RWPE2 (cell line): ENCODE data around the gene MACROD2.

Experiments used
- ATAC-seq: fragments of 200-7000 bp; cut with Tn5 transposase; 3 replicates; pipeline ENCODE4 v1.9.1; 2021; ENCODE audit warnings: low read depth
- DNase-seq: peaks from one replicate; pipeline ENCODE4 v3.0.0-alpha.2; 2020; ENCODE audit warnings: low spot score
- H3K27ac ChIP-seq: fragments of 450-650 bp; 2 replicates; pipeline ENCODE4 v1.5.1; 2017; ENCODE audit warnings: mild to moderate bottlenecking; ENCODE audit not compliant: poor library complexity, severe bottlenecking
- H3K27me3 ChIP-seq: fragments of 250-450 bp; sonication (Bioruptor Pico); 2 replicates; pipeline ENCODE4 v1.5.1; 2021; ENCODE audit warnings: mild to moderate bottlenecking, moderate library complexity; ENCODE audit not compliant: insufficient read depth, poor library complexity, severe bottlenecking
- H3K36me3 ChIP-seq: fragments of 250-450 bp; sonication (Bioruptor Pico); 2 replicates; pipeline ENCODE4 v1.5.1; 2020; ENCODE audit warnings: low read depth, mild to moderate bottlenecking, moderate library complexity
- H3K4me1 ChIP-seq: fragments of 250-450 bp; sonication (Bioruptor Pico); 2 replicates; pipeline ENCODE4 v1.5.1; 2021; ENCODE audit warnings: mild to moderate bottlenecking, moderate library complexity; ENCODE audit not compliant: insufficient read depth, poor library complexity, severe bottlenecking
- H3K4me3 ChIP-seq: fragments of 250-450 bp; sonication (Bioruptor Pico); 2 replicates; pipeline ENCODE4 v1.5.1; 2021; ENCODE audit warnings: mild to moderate bottlenecking, moderate library complexity; ENCODE audit not compliant: severe bottlenecking
- H3K9me3 ChIP-seq: fragments of 250-450 bp; sonication (Bioruptor Pico); 2 replicates; pipeline ENCODE4 v1.5.1; 2021; ENCODE audit warnings: mild to moderate bottlenecking, moderate library complexity; ENCODE audit not compliant: severe bottlenecking
- CTCF ChIP-seq: fragments of 450-650 bp; IDR thresholded peaks from one replicate; pipeline ENCODE4 v1.5.1; 2017; ENCODE audit warnings: mild to moderate bottlenecking, moderate library complexity; ENCODE audit not compliant: poor library complexity, severe bottlenecking

Gene MACROD2

GRCh38 chr20:16049529-16050093 lies 2054.3 kb downstream of the MACROD2 start:
- no peaks in the 10 kb centered on the region for H3K27me3 ChIP-seq
- H3K9me3 ChIP-seq: no peaks in the 10 kb centered on the region
- no peak overlapping the region for H3K4me3 ChIP-seq
- ATAC-seq: no peak
- H3K36me3 ChIP-seq: no peaks in the 10 kb centered on the region
- no peaks in the 10 kb centered on the region for H3K4me1 ChIP-seq
- H3K27ac ChIP-seq: no peak overlapping the region
- DNase-seq: no peak
- no peak for TF ChIP-seq CTCF

GRCh38 chr20:16050366-16050765 lies 2055.1 kb downstream of the MACROD2 start:
- no peak for ATAC-seq
- H3K4me1 ChIP-seq: no peaks in the 10 kb centered on the region
- no peak overlapping the region for H3K4me3 ChIP-seq
- TF ChIP-seq CTCF: no peak
- H3K9me3 ChIP-seq: no peaks in the 10 kb centered on the region
- no peaks in the 10 kb centered on the region for H3K36me3 ChIP-seq
- DNase-seq: no peak
- no peak overlapping the region for H3K27ac ChIP-seq
- no peaks in the 10 kb centered on the region for H3K27me3 ChIP-seq

- TF ChIP-seq CTCF: no peak
- Histone ChIP-seq H3K9me3 (no peaks in the 10 kb centered on the region), H3K27me3 (no peaks in the 10 kb centered on the region), H3K4me3 (no peak overlapping the region), H3K4me1 (no peaks in the 10 kb centered on the region), H3K36me3 (no peaks in the 10 kb centered on the region), H3K27ac (no peak overlapping the region)
- no peak for DNase-seq
- ATAC-seq: no peak
Observed at GRCh38 chr20:16051968-16052367, 2056.7 kb downstream of the MACROD2 start.

- H3K4me3 ChIP-seq: no peak overlapping the region
- H3K4me1 ChIP-seq: no peaks in the 10 kb centered on the region
- no peak for TF ChIP-seq CTCF
- no peaks in the 10 kb centered on the region for H3K36me3 ChIP-seq
- no peaks in the 10 kb centered on the region for H3K9me3 ChIP-seq
- no peak for ATAC-seq
- H3K27me3 ChIP-seq: no peaks in the 10 kb centered on the region
- H3K27ac ChIP-seq: no peak overlapping the region
- no peak for DNase-seq
Observed at GRCh38 chr20:16052456-16052855, 2057.1 kb downstream of the MACROD2 start.

- no peak for TF ChIP-seq CTCF
- no peaks in the 10 kb centered on the region for H3K36me3 ChIP-seq
- H3K27me3 ChIP-seq: no peaks in the 10 kb centered on the region
- no peaks in the 10 kb centered on the region for H3K9me3 ChIP-seq
- no peak overlapping the region for H3K4me3 ChIP-seq
- no peaks in the 10 kb centered on the region for H3K4me1 ChIP-seq
- DNase-seq (no peak), ATAC-seq (peak; percentile 12; the same call in 1 of the 3 replicates)
- H3K27ac ChIP-seq: no peak overlapping the region
Observed at GRCh38 chr20:16054985-16055384, 2059.7 kb downstream of the MACROD2 start.
